OCI-M1 (cell line): Measurements from ENCODE around the gene CEND1.
A peak's percentile ranks its signal among the peaks of the same experiment; 100 is the strongest.

Experiments
- DNase-seq: peaks from one replicate; lab custom pipeline; 2025; lab: John Stamatoyannopoulos, UW

CEND1 gene

GRCh38 chr11:811446-812245 lies 21.8 kb upstream of the CEND1 start:
- DNase-seq = no peak

- DNase-seq = no peak
Measured at GRCh38 chr11:810040-810567, 20.2 kb upstream of the CEND1 start.

GRCh38 chr11:809287-810039 lies 19.6 kb upstream of the CEND1 start, which contains the start of gene RPLP2:
Gene RPLP2 (plus strand): TSS chr11:809967. CDS start chr11:810235, 268 bp downstream.
- DNase-seq = peak; percentile 99

GRCh38 chr11:808427-809286 lies 18.8 kb upstream of the CEND1 start:
- DNase-seq = peak; percentile 64

GRCh38 chr11:804599-804964 lies 14.7 kb upstream of the CEND1 start:
- DNase-seq = no peak

- DNase-seq = no peak
Measured at GRCh38 chr11:803770-804598, 14.1 kb upstream of the CEND1 start.

- no peak for DNase-seq
Measured at GRCh38 chr11:803467-803742, 13.5 kb upstream of the CEND1 start.

GRCh38 chr11:802693-803466 lies 13.0 kb upstream of the CEND1 start:
- no peak for DNase-seq

GRCh38 chr11:802018-802617 lies 12.2 kb upstream of the CEND1 start:
- DNase-seq = no peak

GRCh38 chr11:801097-801780 lies 11.3 kb upstream of the CEND1 start:
- no peak for DNase-seq

- DNase-seq = no peak
Measured at GRCh38 chr11:800473-800872, 10.6 kb upstream of the CEND1 start.

GRCh38 chr11:799641-800316 lies 9.9 kb upstream of the CEND1 start:
- DNase-seq = no peak

- peak; percentile 84 for DNase-seq
Measured at GRCh38 chr11:798093-798713, 8.3 kb upstream of the CEND1 start, which contains the start of gene SLC25A22. Gene SLC25A22 (minus strand): TSS chr11:798281. CDS start chr11:795006, 3,275 bp downstream.

GRCh38 chr11:797296-798092 lies 7.6 kb upstream of the CEND1 start:
- DNase-seq = peak; percentile 78

- no peak for DNase-seq
Measured at GRCh38 chr11:796565-797295, 6.8 kb upstream of the CEND1 start.

GRCh38 chr11:795634-796564 lies 6.0 kb upstream of the CEND1 start:
- DNase-seq = peak; percentile 90
